HUES48 (cell line): ENCODE results near the gene NRF1.

ENCODE experiments used
- H3K27ac ChIP-seq: one replicate; pipeline ENCODE4 v1.7.0; 2013; ENCODE audit warnings: low read depth, low read length, inconsistent platforms
- H3K27me3 ChIP-seq: 2 replicates; pipeline ENCODE4 v1.6.1; 2013; ENCODE audit warnings: mild to moderate bottlenecking, low read length; ENCODE audit not compliant: control insufficient read depth, insufficient read depth
- H3K36me3 ChIP-seq: 2 replicates; pipeline ENCODE4 v1.6.1; 2013; ENCODE audit warnings: low read length; ENCODE audit not compliant: control insufficient read depth, insufficient read depth
- H3K4me1 ChIP-seq: 2 replicates; pipeline ENCODE4 v1.6.1; 2013; ENCODE audit warnings: mild to moderate bottlenecking, low read length; ENCODE audit not compliant: control insufficient read depth, insufficient read depth
- H3K4me3 ChIP-seq: 2 replicates; pipeline ENCODE4 v1.5.1; 2013; ENCODE audit warnings: mild to moderate bottlenecking, low read depth, low read length
- H3K9ac ChIP-seq: 2 replicates; pipeline ENCODE4 v1.6.1; 2013; ENCODE audit warnings: mild to moderate bottlenecking, low read depth, low read length, moderate library complexity
- H3K9me3 ChIP-seq: 2 replicates; pipeline ENCODE4 v1.6.1; 2013; ENCODE audit warnings: low read length; ENCODE audit not compliant: control insufficient read depth, insufficient read depth

The NRF1 gene

DNA sequence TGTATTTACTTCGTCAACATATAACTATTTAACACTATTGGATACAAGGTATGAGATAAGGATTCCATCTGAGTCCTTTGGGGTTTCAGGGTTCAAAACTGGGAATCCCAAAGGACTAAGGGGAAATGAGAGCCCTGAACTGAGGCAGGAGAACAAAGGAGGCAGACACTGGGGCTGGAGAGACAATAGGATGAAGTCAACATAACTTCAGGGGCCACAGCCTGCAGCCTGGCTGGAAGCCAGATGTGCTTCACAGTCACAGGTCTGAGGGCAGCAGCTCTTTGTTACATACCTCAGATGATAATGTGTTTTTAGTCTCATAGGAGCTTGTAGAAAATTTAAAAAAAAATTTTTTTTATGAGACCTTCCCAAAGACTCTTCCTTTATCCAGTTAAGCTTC, 73.3 kb downstream of the NRF1 start:
- H3K36me3 ChIP-seq = no peaks in the 10 kb centered on the region; the same call in 1 of the 2 replicates
- peak overlapping the region; percentile 51 for H3K27ac ChIP-seq
- H3K4me1 ChIP-seq = no peaks in the 10 kb centered on the region
- H3K4me3 ChIP-seq = no peak overlapping the region
- H3K9me3 ChIP-seq = no peaks in the 10 kb centered on the region
- H3K9ac ChIP-seq = no peak overlapping the region
- H3K27me3 ChIP-seq = no peaks in the 10 kb centered on the region

DNA sequence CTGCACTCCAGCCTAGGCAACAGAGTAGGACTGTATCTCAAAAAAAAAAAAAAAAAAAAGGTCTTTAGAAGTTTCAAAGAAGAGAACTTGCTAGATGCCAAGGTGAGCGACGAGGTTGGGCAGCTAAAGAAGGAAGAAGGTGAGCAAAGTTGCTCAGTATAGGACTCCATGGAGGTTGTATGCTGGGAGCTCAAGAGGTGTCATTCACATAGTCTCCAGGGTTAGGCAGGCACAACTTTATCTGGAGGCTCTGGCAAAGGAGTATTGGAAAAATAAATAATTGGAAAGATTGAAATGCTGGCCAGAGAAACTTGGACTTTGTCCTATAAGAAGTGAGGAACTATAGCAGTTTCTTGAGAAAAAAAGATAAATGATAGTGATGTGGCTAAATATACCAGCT, 74.5 kb downstream of the NRF1 start:
- Histone ChIP-seq H3K9ac (no peak overlapping the region), H3K27me3 (no peaks in the 10 kb centered on the region), H3K36me3 (peaks cover 7% of the 10 kb centered on the region), H3K9me3 (no peaks in the 10 kb centered on the region), H3K4me1 (0 out of 2 replicates have a peak, but pooled peaks cover 2% of the 10 kb centered on the region), H3K27ac (no peak overlapping the region), H3K4me3 (no peak overlapping the region)

DNA sequence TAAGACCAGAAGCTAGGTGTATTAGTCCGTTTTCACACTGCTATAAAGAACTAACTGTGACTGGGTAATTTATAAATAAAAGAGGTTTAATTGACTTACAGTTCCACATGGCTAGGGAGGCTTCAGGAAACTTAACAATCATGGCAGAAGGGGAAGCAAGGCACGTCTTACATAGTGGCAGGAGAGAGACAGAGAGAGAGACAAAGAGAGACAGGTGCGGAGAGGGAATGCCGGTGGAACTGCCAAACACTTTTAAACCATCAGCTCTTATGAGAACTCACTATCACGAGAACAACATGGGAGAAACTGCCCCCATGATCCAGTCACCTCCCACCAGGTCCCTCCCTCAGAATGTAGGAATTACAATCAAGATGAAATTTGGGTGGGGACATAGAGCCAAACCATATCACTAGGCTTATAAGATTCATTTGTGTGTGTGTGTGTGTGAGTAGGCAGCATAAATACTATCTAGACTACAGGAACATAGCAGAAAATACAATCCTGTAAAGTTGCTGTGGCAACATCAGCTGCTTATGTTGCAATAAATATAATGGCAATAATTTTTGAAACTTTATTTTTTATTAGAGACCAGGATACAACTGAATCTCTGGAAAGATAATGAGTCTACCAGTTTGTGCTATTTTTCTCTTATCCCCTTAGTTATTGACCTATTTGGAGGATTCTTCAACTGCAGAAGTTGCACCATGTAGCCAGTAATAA, 77.1 kb downstream of the NRF1 start:
- H3K9ac ChIP-seq = no peak overlapping the region
- H3K4me3 ChIP-seq = no peak overlapping the region
- no peak overlapping the region for H3K27ac ChIP-seq
- H3K4me1 ChIP-seq = 0 out of 2 replicates have a peak, but pooled peaks cover 2% of the 10 kb centered on the region
- H3K27me3 ChIP-seq = no peaks in the 10 kb centered on the region
- H3K36me3 ChIP-seq = peaks cover 26% of the 10 kb centered on the region
- H3K9me3 ChIP-seq = no peaks in the 10 kb centered on the region

DNA sequence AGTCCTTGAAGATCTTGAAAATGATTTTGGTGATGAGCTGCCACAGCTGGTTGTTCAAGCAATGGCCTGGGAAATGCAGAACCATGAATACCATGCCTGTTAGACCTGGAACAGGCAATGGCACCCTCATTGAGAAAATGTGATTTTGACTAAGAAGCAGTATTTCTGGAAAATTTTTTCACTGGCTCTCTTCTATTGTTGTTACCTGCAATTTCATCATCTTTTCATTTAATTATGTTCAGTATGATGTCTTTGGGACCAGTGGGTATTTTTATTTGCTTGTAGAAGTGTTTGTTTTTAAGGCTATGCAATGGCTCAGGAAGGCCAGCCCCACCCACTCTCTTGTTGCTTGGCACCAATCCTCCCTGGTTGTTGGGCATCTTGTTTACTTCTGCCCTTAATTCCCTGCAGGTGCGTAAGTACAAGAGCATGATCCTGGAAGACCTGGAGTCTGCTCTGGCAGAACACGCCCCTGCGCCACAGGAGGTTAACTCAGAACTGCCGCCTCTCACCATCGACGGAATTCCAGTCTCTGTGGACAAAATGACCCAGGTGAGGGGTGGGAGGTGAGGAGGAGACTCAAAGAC, 78.6 kb downstream of the NRF1 start:
- Histone ChIP-seq H3K4me3 (no peak overlapping the region), H3K9me3 (no peaks in the 10 kb centered on the region), H3K27me3 (no peaks in the 10 kb centered on the region), H3K4me1 (0 out of 2 replicates have a peak, but pooled peaks cover 2% of the 10 kb centered on the region), H3K36me3 (peaks cover 36% of the 10 kb centered on the region), H3K27ac (no peak overlapping the region), H3K9ac (no peak overlapping the region)

DNA sequence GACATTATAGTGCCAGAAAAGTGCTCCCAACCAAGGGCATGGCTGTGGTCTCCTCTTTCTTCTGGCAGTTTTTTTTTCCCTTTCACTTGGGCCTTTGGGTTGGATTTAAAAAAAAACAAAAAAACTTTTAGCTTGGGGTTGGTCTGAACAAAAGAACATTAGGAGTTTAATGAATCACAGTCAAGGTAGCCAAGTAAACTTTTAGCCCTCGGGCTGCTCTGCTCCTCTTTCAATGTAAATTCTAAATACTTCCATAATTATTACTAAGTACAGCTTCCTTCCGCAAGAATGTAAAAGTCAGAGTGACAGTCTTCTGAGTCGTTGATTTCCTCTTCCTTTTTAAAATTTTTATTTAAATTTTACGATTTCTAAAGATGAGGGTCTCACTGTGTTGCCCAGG, 79.2 kb downstream of the NRF1 start:
- Histone ChIP-seq H3K27me3 (no peaks in the 10 kb centered on the region), H3K36me3 (peaks cover 36% of the 10 kb centered on the region), H3K9ac (no peak overlapping the region), H3K4me3 (no peak overlapping the region), H3K27ac (no peak overlapping the region), H3K4me1 (0 out of 2 replicates have a peak, but pooled peaks cover 2% of the 10 kb centered on the region), H3K9me3 (no peaks in the 10 kb centered on the region)

DNA sequence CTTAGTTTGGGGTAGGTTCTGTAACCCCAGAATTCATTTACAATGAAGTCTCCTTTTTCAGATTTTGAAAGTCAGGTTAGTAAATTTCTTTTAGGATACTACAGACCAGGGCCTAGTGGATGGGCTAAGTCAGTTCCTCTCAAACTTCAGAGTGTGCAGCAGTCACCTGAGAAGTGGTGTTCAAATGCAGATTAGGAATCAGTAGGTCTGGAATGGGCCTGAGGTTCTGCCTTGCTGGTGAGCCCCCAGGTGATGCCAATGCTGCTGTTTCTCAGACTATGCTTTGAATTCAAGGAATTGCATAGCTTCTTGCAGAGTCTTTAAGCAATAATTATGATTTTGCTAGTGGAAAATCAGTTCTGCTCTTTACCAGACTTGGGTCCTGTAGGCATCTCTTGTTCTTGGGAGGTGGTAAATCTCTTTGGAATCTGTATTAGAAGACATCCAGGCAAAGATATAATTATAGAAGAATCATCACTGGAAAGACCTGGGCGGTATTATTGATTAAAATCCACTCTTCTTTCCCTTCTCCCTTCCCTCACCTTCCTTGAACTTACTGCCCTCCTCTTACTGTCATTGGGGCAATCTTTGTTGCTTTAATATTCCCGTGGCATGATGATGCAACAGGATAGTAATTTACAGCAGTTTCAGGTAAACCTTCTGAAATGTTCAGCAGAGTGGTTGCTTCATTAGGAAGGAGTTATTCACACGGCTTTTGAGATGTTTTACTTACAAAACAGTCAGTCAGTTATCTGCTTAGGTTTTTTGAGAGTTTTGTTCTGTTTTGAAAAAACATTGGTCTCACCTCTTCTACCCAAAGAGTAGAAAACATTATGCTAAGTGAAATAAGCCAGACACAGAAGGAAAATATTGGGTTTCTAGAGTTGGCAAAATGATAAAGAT, 87.2 kb downstream of the NRF1 start:
- Histone ChIP-seq H3K4me3 (no peak overlapping the region), H3K9ac (no peak overlapping the region), H3K36me3 (peaks cover 9% of the 10 kb centered on the region), H3K4me1 (peaks cover 11% of the 10 kb centered on the region), H3K27ac (peak overlapping the region; percentile 48), H3K27me3 (no peaks in the 10 kb centered on the region), H3K9me3 (no peaks in the 10 kb centered on the region)

DNA sequence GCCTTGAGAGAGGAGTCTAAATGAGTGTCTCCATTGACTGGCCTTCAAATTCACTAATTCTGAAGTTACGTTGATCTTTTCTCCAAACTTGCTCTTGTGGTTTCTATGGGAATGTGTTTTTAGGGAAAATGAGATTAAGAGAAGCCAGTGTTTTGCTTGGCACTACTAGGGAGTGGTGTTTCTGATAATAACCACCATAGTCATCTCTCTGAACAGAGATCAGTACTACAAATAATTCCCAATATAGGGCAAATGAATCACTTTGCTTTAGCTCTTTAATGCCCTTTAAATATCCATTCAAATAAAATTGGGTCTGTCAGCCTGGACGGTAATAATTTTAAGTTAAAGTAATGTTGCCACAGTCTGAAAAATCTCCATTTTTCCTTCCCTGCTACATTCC, 90.8 kb downstream of the NRF1 start:
- H3K27me3 ChIP-seq = no peaks in the 10 kb centered on the region
- H3K36me3 ChIP-seq = no peaks in the 10 kb centered on the region; the same call in 1 of the 2 replicates
- no peak overlapping the region for H3K9ac ChIP-seq
- no peak overlapping the region for H3K27ac ChIP-seq
- no peak overlapping the region for H3K4me3 ChIP-seq
- no peaks in the 10 kb centered on the region for H3K9me3 ChIP-seq
- peaks cover 11% of the 10 kb centered on the region for H3K4me1 ChIP-seq

DNA sequence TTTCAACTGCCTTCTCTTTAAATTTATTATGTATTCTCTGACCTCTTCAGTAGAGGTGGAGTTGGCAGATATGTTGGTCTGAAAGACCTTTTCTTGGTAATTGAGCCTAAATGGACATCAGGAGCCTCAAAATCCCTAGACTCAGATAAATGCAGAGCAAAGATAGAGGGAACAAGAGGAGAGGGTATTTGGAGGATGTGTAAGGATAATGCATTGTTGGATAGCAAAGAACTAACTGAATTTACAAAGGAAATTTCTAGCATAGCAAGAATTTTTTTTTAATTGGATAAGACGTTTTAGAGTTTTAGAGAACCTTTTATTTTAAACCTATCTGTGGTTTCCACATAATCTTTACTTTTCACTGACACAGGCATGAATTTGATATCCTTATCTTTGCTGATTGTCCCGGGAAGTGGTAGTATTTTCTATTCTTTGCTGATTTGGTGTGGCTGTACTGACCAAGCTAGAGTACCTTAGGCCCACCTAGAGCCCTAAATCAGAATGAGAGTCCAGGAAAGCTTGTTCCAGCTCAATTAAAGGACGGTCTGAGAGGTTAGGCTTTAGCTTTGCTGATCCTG, 91.3 kb downstream of the NRF1 start:
- H3K4me3 ChIP-seq = no peak overlapping the region
- no peaks in the 10 kb centered on the region for H3K27me3 ChIP-seq
- H3K4me1 ChIP-seq = peaks cover 11% of the 10 kb centered on the region
- no peak overlapping the region for H3K9ac ChIP-seq
- no peak overlapping the region for H3K27ac ChIP-seq
- H3K9me3 ChIP-seq = no peaks in the 10 kb centered on the region
- H3K36me3 ChIP-seq = no peaks in the 10 kb centered on the region; the same call in 1 of the 2 replicates

DNA sequence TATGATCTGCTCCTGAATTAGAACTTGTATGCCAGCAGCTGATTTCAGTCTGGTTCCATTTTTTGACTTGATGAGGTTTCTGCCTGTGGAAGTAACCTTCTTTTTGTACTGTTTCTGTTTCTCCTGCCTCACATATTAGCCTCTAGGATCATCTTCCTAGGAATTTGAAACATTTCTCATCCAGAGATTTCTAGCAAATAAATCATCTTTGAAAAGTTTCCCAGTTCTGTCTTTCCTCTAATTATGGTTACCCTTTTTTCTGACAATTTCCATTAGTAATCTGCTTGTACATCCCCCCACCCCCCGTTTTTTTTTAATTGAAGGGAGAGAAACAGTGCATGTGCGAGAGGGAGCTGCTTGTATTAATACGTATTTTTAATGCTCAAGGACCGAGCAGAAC, 92.2 kb downstream of the NRF1 start:
- H3K9ac ChIP-seq = no peak overlapping the region
- H3K27me3 ChIP-seq = no peaks in the 10 kb centered on the region
- no peak overlapping the region for H3K4me3 ChIP-seq
- H3K36me3 ChIP-seq = peaks cover 3% of the 10 kb centered on the region
- no peaks in the 10 kb centered on the region for H3K9me3 ChIP-seq
- H3K4me1 ChIP-seq = peaks cover 5% of the 10 kb centered on the region
- no peak overlapping the region for H3K27ac ChIP-seq

DNA sequence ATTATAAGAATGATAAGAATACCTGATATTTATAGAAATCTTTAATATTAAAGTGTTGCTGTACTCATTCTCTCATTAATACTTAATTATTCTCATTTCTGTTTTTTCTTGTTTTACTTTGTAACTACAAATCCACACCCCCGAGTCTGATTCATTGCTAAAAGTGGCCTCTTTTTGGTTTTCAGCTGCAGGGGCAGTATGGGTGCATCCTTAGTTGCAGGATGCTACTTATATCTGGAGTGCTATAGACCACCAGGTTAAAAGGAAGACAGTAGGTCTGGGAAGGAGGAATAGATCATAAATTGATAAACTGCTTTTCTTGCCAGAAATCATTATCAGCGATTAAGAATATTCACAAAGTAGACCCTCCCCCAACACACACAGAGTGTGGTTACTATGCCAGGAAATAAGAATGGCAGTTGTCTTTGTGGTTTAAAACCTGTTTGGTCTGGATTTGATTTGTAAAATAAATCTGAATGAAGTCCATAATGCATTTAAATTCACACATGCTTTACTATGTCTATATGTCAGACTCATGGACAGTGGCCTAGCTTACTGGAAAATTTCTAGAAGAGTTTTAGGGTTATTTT, 96.5 kb downstream of the NRF1 start:
- Histone ChIP-seq H3K27me3 (no peaks in the 10 kb centered on the region), H3K4me1 (no peaks in the 10 kb centered on the region), H3K9me3 (no peaks in the 10 kb centered on the region), H3K4me3 (no peak overlapping the region), H3K27ac (no peak overlapping the region), H3K36me3 (peaks cover 40% of the 10 kb centered on the region), H3K9ac (no peak overlapping the region)
